Measurements from ENCODE around the gene ZNF217. TPM values are rescaled to one million over a fixed set of nuclear protein-coding genes. Genes with fewer than 3 reads are reported as not detected.
"Not testable (repeated sequence)": the region's sequence is repeated elsewhere in the genome, so short reads cannot be mapped to it uniquely, and the experiment has no call there.

The ZNF217 gene
- total RNA-seq, 2 experiments from 2014 or later, result 39.7 to 68.4 TPM

DNA sequence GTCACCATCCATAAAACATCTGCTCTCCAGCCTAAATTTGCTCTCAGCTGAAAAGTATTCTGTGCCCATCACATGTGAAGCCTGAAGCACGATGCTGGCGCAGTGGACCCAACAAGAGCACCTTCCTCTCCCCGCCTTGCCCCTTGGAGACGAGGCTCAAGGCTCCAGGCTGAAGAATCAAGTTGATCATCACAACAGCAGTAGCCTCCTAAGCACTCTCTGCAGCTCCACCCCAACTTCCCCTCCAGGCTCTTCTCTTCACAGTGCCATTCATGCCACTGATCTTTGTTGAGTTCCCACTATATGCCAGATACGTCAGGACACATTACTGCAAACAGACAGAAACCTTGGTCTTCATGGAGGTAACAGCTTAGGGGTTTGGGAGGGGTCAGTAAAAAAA is 41.6 kb upstream of the ZNF217 start:
- no peak overlapping the region for H3K4me3 ChIP-seq (ENCODE audit: low read depth, low read length, poor library complexity, severe bottlenecking)
- no peak overlapping the region for H3K4me2 ChIP-seq (ENCODE audit: low read length)
- BruUV-seq (replicated peaks), result no TSS peak
- intact Hi-C loops (cut with micrococcal nuclease; ENCODE audit: unreplicated experiment), result no loop called here
- peaks cover 13% of the 10 kb centered on the region for H3K4me1 ChIP-seq (ENCODE audit: insufficient read depth, low read length, poor library complexity, severe bottlenecking)
- H3K79me2 ChIP-seq (ENCODE audit: insufficient read depth, low read depth, low read length), result no peaks in the 10 kb centered on the region
- no peaks in the 10 kb centered on the region for H3K9me2 ChIP-seq (ENCODE audit: insufficient read depth, low read length)
- DNase-seq (ENCODE audit: low spot score), result no peak
- no peaks in the 10 kb centered on the region for H3K36me3 ChIP-seq (ENCODE audit: insufficient read depth, low read length)
- ChIA-PET POLR2A (interaction anchor here (0.6 to 1.8 kb wide), 5 partner anchors 11 to 73 kb away, joined by 3 to 17 read pairs (median 4); no protein-coding TSS in a partner anchor), CTCF (ENCODE audit: unreplicated experiment) (no interaction called here)
- H3K9me3 ChIP-seq (ENCODE audit: low read length), result no peaks in the 10 kb centered on the region
- TF ChIP-seq, protein P1, sequence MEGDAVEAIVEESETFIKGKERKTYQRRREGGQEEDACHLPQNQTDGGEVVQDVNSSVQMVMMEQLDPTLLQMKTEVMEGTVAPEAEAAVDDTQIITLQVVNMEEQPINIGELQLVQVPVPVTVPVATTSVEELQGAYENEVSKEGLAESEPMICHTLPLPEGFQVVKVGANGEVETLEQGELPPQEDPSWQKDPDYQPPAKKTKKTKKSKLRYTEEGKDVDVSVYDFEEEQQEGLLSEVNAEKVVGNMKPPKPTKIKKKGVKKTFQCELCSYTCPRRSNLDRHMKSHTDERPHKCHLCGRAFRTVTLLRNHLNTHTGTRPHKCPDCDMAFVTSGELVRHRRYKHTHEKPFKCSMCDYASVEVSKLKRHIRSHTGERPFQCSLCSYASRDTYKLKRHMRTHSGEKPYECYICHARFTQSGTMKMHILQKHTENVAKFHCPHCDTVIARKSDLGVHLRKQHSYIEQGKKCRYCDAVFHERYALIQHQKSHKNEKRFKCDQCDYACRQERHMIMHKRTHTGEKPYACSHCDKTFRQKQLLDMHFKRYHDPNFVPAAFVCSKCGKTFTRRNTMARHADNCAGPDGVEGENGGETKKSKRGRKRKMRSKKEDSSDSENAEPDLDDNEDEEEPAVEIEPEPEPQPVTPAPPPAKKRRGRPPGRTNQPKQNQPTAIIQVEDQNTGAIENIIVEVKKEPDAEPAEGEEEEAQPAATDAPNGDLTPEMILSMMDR (conservative IDR thresholded peaks at IDR 0.05; ENCODE audit: low read length), result no peak
- no peak for TF ChIP-seq EZH2phosphoT487 (IDR thresholded peaks at IDR 0.05; ENCODE audit: borderline replicate concordance, low read depth, low read length)
- H4K20me1 ChIP-seq (ENCODE audit: insufficient read depth, low read length), result no peaks in the 10 kb centered on the region
- no peak overlapping the region for H3K27ac ChIP-seq (ENCODE audit: low read depth, low read length, poor library complexity, severe bottlenecking)
- 0 out of 2 replicates have a peak overlapping the region, but pooled peaks have one; percentile 32 for H2AFZ ChIP-seq (ENCODE audit: low read length)

DNA sequence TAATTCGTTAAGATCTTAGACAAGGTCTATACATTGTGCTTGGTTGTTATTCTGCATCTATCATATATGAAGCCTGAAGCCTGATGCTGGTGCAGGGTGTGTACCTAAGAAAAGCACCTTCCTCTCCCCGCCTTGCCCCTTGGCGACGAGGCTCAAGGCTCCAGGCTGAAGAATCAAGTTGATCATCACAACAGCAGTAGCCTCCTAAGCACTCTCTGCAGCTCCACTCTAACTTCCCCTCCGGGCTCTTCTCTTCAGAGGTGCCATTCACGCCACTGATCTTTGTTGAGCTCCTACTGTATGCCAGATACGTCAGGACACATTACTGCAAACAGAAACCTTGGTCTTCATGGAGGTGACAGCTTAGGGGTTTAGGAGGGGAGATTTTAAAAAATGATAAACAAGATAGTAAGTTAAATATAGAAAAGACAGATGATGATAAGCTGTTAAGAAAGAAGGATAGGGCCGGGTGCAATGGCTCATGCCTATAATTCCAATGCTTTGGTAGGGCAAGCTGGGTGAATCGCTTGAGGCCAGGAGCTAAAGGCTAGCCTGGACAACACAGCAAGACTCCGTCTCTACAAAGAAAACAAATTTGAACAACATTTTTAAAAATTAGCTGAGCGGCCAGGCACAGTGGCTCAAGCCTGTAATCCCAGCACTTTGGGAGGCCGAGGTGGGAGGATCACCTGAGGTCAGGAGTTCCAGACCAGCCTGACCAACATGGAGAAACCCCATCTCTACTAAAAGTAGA is 38.4 kb upstream of the ZNF217 start:
- H3K4me3 ChIP-seq (ENCODE audit: low read depth, low read length, poor library complexity, severe bottlenecking), result no peak overlapping the region
- no peaks in the 10 kb centered on the region for H3K9me2 ChIP-seq (ENCODE audit: insufficient read depth, low read length)
- H3K27ac ChIP-seq (ENCODE audit: low read depth, low read length, poor library complexity, severe bottlenecking), result no peak overlapping the region
- H3K79me2 ChIP-seq (ENCODE audit: insufficient read depth, low read depth, low read length), result no peaks in the 10 kb centered on the region
- no peak overlapping the region for H2AFZ ChIP-seq (ENCODE audit: low read length)
- H4K20me1 ChIP-seq (ENCODE audit: insufficient read depth, low read length), result no peaks in the 10 kb centered on the region
- BruUV-seq (replicated peaks), result no TSS peak
- ChIA-PET CTCF (ENCODE audit: unreplicated experiment) (no interaction called here), POLR2A (interaction anchor here (0.6 to 1.4 kb wide), 3 partner anchors 9 to 185 kb away, joined by 3 to 5 read pairs (median 4); no protein-coding TSS in a partner anchor)
- TF ChIP-seq EZH2phosphoT487 (IDR thresholded peaks at IDR 0.05; ENCODE audit: borderline replicate concordance, low read depth, low read length), result no peak
- TF ChIP-seq, protein P1 (conservative IDR thresholded peaks at IDR 0.05; ENCODE audit: low read length), result no peak
- no peak overlapping the region for H3K4me2 ChIP-seq (ENCODE audit: low read length)
- intact Hi-C loops (cut with micrococcal nuclease; ENCODE audit: unreplicated experiment), result no loop called here
- H3K4me1 ChIP-seq (ENCODE audit: insufficient read depth, low read length, poor library complexity, severe bottlenecking), result peaks cover 40% of the 10 kb centered on the region
- H3K9me3 ChIP-seq (ENCODE audit: low read length), result no peaks in the 10 kb centered on the region
- no peaks in the 10 kb centered on the region for H3K36me3 ChIP-seq (ENCODE audit: insufficient read depth, low read length)
- no peak for DNase-seq (ENCODE audit: low spot score)

DNA sequence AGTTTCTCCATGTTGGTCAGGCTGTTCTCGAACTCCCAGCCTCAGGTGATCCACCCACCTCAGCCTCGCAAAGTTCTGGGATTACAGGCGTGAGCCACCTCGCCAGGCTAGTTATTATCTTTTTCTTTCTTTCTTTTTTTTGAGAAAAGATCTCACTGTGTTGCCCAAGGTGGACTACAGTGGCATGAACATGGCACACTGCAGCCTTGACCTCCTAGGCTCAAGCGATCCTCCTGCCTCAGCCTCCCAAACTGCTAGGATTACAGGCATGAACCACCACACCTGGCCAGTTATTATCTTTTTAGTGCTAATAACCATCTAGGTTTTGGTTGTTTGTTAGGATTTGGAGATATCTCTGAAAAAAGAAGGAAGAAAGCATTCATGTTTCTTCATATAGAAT is 35.8 kb upstream of the ZNF217 start:
- peaks cover 49% of the 10 kb centered on the region for H3K4me1 ChIP-seq (ENCODE audit: insufficient read depth, low read length, poor library complexity, severe bottlenecking)
- TF ChIP-seq, protein P1 (conservative IDR thresholded peaks at IDR 0.05; ENCODE audit: low read length), result no peak
- TF ChIP-seq EZH2phosphoT487 (IDR thresholded peaks at IDR 0.05; ENCODE audit: borderline replicate concordance, low read depth, low read length), result no peak
- no peaks in the 10 kb centered on the region for H3K9me2 ChIP-seq (ENCODE audit: insufficient read depth, low read length)
- DNase-seq (ENCODE audit: low spot score), result no peak
- no peaks in the 10 kb centered on the region for H3K9me3 ChIP-seq (ENCODE audit: low read length)
- intact Hi-C loops (cut with micrococcal nuclease; ENCODE audit: unreplicated experiment), result no loop called here
- CTCF ChIA-PET (ENCODE audit: unreplicated experiment), result no interaction called here
- no peak overlapping the region for H3K4me3 ChIP-seq (ENCODE audit: low read depth, low read length, poor library complexity, severe bottlenecking)
- H3K79me2 ChIP-seq (ENCODE audit: insufficient read depth, low read depth, low read length), result no peaks in the 10 kb centered on the region
- H3K36me3 ChIP-seq (ENCODE audit: insufficient read depth, low read length), result no peaks in the 10 kb centered on the region
- no TSS peak for BruUV-seq (replicated peaks)
- no peak overlapping the region for H3K4me2 ChIP-seq (ENCODE audit: low read length)
- H3K27ac ChIP-seq (ENCODE audit: low read depth, low read length, poor library complexity, severe bottlenecking), result no peak overlapping the region
- POLR2A ChIA-PET, result no interaction called here
- H2AFZ ChIP-seq (ENCODE audit: low read length), result peak overlapping the region; percentile 17; the same call in 1 of the 2 replicates
- H4K20me1 ChIP-seq (ENCODE audit: insufficient read depth, low read length), result no peaks in the 10 kb centered on the region

DNA sequence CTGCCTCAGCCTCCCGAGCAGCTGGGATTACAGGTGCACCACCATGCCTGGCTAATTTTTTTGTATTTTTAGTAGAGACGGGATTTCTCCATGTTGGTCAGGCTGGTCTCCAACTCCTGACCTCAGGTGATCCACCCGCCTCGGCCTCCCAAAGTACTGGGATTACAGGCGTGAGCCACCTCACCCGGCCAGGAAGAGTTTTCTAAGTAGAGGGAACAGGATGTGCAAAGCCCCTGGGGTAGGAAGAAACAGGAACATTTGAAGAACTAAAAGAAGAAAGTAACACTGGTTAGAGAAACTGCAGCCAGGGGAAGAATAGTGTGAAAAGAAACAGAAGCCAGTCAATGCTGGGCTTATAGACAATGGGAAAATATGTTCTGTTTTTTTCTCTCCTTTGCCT is 35.1 kb upstream of the ZNF217 start:
- CTCF ChIA-PET (ENCODE audit: unreplicated experiment); H4K20me1 ChIP-seq (ENCODE audit: insufficient read depth, low read length); H3K27ac ChIP-seq (ENCODE audit: low read depth, low read length, poor library complexity, severe bottlenecking); H3K4me3 ChIP-seq (ENCODE audit: low read depth, low read length, poor library complexity, severe bottlenecking); H2AFZ ChIP-seq (ENCODE audit: low read length); H3K36me3 ChIP-seq (ENCODE audit: insufficient read depth, low read length); H3K9me3 ChIP-seq (ENCODE audit: low read length); H3K9me2 ChIP-seq (ENCODE audit: insufficient read depth, low read length); DNase-seq (ENCODE audit: low spot score); H3K4me2 ChIP-seq (ENCODE audit: low read length); H3K79me2 ChIP-seq (ENCODE audit: insufficient read depth, low read depth, low read length); BruUV-seq (replicated peaks); intact Hi-C loops (cut with micrococcal nuclease; ENCODE audit: unreplicated experiment); POLR2A ChIA-PET: not testable (repeated sequence)
- H3K4me1 ChIP-seq (ENCODE audit: insufficient read depth, low read length, poor library complexity, severe bottlenecking), result peaks cover 55% of the 10 kb centered on the region

Measured in OCI-LY7 (cell line).